ENCODE data around the gene SERPINA10.

- no peak for TF ChIP-seq CTCF (IDR thresholded peaks at IDR 0.05; ENCODE audit: low read length)
- no peak for TF ChIP-seq EZH2 (IDR thresholded peaks at IDR 0.05; ENCODE audit: borderline replicate concordance, low read length)
Observed at GRCh38 chr14:94292526-94292871, 569 bp downstream of the SERPINA10 start.

Measured in OCI-LY1 (cell line).